Mammary epithelial cell (primary cell): ENCODE results near the gene GTF2H2.
"Not testable (repeated sequence)": the region's sequence is repeated elsewhere in the genome, so short reads cannot be mapped to it uniquely, and the experiment has no call there.

Experiments used
- CTCF ChIP-seq, 2 donors: IDR thresholded peaks in 1 of 2; conservative IDR thresholded peaks in 1 of 2; 2 replicates each; pipeline ENCODE4 v1.5.1; 2011 to 2012; ENCODE audit warnings: inconsistent platforms in 2 of 2, low read length in 2 of 2, mild to moderate bottlenecking in 2 of 2, control low read depth in 1 of 2, low read depth in 1 of 2; ENCODE audit not compliant: insufficient read depth in 1 of 2; ENCODE audit errors: extremely low read depth in 1 of 2
- EZH2 ChIP-seq: IDR thresholded peaks from 2 replicates; pipeline ENCODE4 v1.6.1; 2012; ENCODE audit warnings: low read length, inconsistent platforms, borderline replicate concordance

GRCh38 chr5:71086145-71086544 lies 18.7 kb upstream of the GTF2H2 start:
- not testable (repeated sequence) for TF ChIP-seq CTCF (conservative IDR thresholded peaks at IDR 0.05 in 1 of 2, IDR thresholded peaks at IDR 0.05 in 1 of 2; ENCODE audit: extremely low read depth in 1 of 2, insufficient read depth in 1 of 2, low read depth in 1 of 2, low read length in 2 of 2); EZH2
